SKM-1 treated with dmso at 0.1 percent for 144 hours (cell line): ENCODE data around the gene KCNH2.
A peak's percentile ranks its signal among the peaks of the same experiment; 100 is the strongest.
"Not testable (repeated sequence)": the region's sequence is repeated elsewhere in the genome, so short reads cannot be mapped to it uniquely, and the experiment has no call there.

Source experiments
- DNase-seq: peaks from one replicate; lab custom pipeline; 2025; ENCODE audit not compliant: unreplicated experiment; lab: John Stamatoyannopoulos, UW

Gene KCNH2, protein sequence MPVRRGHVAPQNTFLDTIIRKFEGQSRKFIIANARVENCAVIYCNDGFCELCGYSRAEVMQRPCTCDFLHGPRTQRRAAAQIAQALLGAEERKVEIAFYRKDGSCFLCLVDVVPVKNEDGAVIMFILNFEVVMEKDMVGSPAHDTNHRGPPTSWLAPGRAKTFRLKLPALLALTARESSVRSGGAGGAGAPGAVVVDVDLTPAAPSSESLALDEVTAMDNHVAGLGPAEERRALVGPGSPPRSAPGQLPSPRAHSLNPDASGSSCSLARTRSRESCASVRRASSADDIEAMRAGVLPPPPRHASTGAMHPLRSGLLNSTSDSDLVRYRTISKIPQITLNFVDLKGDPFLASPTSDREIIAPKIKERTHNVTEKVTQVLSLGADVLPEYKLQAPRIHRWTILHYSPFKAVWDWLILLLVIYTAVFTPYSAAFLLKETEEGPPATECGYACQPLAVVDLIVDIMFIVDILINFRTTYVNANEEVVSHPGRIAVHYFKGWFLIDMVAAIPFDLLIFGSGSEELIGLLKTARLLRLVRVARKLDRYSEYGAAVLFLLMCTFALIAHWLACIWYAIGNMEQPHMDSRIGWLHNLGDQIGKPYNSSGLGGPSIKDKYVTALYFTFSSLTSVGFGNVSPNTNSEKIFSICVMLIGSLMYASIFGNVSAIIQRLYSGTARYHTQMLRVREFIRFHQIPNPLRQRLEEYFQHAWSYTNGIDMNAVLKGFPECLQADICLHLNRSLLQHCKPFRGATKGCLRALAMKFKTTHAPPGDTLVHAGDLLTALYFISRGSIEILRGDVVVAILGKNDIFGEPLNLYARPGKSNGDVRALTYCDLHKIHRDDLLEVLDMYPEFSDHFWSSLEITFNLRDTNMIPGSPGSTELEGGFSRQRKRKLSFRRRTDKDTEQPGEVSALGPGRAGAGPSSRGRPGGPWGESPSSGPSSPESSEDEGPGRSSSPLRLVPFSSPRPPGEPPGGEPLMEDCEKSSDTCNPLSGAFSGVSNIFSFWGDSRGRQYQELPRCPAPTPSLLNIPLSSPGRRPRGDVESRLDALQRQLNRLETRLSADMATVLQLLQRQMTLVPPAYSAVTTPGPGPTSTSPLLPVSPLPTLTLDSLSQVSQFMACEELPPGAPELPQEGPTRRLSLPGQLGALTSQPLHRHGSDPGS

DNA sequence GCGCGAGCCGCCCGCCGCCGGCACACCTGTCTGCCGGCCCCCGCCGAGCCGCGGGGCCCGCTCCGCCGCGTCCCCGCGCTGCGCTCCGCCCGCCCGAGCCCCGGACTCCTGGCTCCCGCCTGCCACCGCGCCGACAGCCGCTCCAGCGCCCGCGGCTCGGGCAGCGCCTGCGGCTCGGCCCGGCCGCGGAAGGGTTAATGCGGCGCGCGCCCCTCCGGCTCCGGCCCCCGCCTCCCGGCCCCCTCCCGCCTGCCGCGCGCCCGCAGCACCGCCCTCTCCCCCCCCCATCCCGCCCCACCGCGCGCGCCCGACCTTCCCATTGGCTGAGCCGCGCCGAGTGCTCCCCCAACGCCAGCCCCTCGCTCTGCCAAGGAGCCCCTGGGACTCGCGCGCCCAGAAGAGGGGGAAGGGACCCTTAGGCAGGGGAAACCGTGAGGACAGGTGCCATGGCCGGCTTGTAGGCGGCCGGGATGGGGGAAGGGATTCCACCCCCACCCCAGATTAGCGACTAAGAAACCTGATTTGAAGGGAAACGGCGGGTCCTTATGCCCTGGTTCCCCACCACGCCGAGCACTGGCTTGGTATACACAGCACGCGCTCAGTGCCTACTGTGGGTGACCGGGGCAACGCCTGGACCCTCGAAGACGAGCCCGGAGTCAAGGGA, at the start of gene KCNH2:
KCNH2 (minus strand) TSS at position 196 of the 664 bp plus-strand sequence. CDS start 408 bp downstream, outside the sequence.
- no peak for DNase-seq

DNA sequence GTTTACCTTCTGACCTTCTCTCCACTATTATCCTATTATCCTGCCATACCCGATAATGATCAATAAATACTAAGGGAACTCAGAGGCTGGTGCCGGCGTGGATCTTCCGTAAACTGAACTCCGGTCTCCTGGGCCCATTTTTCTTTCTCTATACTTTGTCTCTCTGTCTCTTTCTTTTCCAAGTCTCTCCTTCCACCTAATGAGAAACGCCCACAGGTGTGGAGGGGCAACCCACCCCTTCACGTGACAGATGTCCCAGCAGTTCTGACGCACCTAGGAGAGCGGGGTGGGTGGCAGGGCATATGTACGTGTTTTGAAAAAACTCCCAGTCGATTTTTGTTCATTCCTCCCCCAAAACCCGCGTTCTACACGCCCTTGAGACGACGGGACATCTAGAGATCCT, 49.6 kb upstream of the KCNH2 start:
- not testable (repeated sequence) for DNase-seq

DNA sequence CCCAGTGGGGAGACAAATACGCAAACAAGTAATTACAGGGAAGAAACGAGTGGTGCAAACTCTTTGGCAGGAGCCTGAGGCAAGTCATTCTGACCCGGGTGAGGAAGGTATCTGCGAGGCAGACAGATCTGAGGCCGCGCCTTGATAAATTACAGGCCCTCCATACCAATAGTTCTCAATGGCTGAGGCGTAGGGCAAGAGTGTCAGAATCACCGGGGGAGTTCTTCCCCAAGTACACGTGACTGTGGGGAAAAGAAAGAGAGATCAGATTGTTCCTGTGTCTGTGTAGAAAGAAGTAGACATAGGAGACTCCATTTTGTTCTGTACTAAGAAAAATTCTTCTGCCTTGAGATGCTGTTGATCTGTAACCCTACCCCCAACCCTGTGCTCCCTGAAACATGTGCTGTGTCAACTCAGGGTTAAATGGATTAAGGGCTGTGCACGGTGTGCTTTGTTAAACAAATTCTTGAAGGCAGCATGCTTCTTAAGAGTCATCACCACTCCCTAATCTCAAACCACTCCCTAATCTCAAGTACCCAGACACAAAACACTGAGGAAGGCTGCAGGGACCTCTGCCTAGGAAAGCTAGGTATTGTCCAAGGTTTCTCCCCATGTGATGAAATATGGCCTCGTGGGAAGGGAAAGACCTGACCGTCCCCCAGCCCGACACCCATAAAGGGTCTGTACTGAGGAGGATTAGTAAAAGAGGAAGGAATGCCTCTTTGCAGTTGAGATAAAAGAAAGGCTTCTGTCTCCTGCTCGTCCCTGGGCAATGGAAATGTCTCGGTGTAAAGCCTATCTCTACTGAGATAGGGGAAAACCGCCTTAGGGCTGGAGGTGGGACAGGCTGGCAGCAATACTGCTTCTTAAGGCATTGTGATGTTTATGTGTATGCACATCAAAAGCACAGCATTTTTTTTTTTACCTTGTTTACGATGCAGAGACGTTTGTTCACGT, 48.9 kb upstream of the KCNH2 start:
- DNase-seq, result not testable (repeated sequence)

DNA sequence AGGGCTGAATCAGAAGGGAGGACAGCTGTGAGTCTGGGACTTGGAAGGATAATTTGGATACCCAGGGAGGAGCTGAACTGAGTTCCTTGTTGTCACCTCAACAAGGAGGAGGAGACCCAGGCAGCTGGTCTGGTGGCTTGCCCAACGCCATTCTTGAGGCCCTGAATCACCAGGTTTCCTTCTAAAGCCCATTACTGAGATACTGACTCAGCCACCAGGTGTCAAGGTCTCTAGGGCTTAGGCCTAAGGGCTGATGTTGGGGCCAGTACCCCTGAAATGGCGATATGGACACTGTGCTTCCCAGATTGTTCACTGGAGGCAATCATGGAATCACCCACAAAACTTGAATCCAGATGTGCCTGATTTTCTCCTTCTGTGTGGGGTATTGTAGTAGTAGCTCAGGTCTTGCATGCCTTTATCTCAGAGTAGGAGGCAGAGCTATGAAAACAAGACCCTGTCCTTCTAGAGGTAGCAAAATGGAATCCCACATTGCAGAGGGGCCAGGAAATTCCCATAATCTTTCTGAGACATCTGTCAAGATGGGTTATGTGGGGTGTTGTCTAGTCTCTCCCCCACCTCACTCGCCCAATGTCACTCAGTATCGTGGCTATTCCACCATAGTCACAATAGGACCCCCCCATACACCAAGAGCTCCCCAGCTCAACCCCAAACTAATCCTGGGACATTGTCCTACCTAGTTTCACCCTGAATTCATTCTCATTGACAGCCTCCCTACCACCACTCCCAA, 48.0 kb upstream of the KCNH2 start:
- no peak for DNase-seq

DNA sequence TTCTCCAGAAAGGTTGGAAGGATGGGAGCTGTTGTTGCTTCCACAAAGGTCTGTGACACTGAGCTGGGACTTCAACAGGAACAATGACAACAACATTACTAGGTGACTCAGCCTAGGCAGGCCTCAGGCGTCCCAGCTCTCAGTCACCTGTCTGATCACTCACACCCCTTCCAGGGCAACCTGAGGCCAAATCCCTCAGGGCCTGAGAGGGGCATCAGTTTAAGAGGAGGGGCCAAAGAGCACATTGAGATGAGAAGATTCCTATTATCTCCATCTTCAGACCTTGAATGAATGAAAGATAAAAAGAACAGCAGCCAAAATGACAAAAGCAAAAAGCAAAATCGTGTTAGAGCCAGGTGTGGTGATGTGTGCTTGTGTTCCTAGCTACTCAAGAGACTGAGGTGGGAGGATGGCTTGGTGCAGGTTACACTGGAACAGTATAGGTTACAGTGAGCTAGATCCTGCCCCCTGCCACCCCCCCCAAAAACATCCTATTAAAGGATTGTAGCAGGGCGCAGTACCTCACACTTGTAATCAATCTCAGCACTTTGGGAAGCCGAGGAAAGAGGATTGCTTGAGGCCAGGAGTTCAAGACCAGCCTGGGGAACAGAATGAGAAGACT, 46.4 kb upstream of the KCNH2 start, which contains the start of gene ATG9B:
ATG9B (minus strand) TSS at position 60 of the 622 bp plus-strand sequence. CDS start 71 bp downstream, outside the sequence.
- DNase-seq, result no peak

DNA sequence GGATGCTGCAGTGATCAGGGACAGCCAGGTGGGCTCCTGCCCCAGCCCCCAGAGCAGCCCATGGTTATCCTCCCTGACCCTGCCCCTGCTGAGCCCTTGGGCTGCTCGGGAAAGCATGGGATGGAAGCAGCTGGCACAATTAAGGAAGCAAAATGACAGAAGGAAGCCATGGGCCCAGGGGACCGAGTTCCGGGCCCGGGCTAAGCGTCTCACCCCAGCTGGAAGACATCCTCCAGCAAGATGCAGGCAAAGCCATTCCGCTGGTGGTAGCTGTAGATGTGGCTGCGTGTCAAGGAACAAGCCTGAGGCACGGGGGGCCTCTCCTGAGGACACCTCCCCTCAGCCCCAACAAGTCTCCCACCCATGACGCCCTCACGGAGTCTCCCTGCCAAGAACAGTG, 45.1 kb upstream of the KCNH2 start:
- no peak for DNase-seq

DNA sequence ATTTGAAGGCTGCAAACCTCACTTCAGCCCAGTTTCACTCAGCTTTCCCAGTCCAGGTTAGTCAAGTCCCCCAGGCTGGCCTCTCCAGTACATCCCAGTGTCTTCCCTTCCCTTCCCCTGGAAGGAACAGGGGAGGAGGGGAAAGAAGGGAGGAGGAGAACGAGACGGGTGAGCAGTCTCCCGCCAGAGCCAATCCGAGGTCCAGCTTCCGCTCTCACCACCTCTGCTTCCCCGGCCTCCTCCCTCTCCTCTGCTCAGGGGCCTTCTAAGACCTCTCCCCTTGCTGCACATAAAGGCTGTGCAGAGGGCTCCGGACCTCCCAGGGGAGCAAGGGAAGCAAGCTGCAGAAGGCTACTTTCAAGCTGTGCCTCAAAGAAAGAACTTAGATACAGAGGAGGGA, 42.1 kb upstream of the KCNH2 start:
- no peak for DNase-seq

DNA sequence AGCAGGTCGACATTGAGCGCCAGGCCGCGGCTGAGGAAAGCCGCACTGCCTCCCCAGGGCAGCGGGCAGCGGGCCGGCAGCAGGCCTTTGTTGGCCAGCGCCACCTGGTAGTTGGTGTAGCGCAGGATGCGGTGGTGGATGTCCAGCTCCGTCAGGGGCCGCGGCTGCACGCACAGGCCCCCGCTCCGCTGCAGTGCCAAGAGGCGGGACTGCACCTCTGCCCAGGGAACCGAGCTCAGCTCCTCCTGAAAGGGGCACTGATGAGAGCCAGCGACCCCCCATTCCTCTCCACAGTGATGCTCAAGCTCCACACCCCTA, 41.0 kb upstream of the KCNH2 start:
- no peak for DNase-seq

DNA sequence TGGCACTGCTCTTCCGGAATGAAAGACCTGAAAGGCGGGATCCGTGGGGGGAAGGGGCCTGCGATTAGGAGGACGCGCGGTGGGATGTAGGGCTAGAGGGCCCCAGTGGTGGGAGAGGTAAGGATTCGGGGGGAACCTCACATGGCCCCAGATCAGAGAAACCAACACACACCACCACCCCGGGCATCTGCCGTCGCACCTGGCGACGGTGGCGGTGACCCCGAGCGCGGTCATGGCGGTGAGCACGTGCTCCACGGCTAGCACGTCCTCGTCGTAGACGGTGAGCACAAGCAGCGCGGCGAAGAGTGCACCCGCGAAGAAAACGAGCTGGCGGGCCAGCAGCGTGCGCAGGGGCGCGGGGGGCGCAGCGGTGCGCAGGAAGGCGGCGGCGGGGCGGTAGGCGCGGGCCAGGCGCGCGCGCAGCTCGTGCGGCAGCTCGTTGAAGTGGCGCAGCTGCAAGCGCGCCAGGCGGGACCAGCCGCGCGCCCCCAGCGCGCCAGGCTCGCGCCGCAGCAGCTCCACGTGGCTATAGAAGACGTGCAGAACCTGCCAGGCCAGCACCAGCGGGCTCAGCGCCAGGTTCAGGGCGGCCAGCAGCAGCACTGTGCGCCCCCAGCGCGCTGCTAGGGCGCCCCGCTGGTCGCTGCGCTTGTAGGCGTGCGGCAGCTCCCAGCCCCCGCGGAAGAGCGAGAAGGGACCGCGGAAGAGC, 40.5 kb upstream of the KCNH2 start:
- DNase-seq, result no peak

DNA sequence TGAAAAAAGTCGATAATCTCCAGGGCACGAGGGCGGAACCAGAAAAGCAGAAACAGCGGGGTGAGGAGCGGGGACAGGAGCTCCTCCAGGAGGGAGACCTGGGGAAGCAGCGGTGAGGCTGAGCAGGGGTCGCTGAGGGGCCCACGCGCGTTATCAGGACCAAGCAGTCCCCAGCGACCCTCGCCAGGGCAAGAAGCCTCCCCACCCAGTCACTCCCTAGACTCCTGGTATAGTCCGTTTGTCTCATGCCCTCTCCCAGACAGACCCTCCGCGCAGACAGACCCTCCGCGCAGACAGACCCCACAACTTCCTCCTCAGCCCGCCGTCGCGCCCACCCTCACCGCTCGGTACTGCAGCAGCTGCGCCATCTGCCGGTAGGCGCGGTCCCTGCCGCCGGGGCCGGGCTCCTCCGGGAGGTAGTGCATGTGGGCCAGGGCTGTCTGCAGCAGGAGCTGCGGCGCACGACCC, 39.9 kb upstream of the KCNH2 start:
- peak; percentile 20 for DNase-seq

DNA sequence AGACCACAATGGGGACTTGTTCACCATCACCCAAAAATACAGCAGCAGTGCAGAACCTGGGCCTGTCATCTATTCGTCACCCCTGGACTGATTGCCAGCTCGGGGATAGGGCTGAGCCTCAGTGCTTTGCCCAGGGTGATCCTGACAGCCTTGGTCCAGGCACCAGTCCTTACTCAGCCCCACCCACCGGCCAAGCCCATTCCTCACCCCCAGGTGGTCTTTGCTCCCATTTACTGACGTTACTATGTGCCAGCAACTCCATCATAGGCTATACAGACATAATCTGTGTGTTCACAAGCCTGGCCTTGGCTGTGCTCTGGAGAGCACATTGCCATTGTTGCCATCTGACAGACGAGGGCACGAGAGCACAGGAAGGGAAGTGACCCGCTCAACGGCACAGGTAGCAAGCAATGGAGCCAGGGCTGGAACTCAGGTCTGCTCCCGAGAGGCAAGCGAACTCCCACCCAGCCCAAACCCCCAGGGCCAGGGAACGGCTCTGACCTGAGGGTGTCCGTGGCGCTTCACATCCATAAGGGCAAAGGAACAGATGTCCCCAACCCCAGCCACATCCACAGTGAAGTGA, 39.3 kb upstream of the KCNH2 start:
- DNase-seq, result no peak

DNA sequence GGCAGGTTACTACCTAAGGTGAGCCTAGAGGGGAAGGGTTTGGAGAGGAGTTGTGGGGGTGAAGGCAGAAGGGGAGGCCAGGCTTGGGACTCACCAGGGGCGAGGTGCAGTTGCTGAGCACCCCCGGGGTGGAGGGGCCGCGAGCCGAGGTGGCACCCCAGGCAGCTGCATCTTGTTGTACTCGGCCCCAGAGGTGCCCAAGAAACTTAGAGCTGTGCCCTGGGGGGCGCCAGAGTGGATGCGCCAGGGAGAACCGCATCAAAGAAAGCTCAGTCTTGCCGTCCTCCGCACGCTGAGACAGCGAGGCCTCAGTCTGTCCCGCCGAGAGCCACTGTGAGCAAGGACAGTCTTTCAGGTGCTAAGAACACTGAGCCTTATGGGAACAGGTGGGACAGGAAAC, 38.8 kb upstream of the KCNH2 start:
- no peak for DNase-seq

DNA sequence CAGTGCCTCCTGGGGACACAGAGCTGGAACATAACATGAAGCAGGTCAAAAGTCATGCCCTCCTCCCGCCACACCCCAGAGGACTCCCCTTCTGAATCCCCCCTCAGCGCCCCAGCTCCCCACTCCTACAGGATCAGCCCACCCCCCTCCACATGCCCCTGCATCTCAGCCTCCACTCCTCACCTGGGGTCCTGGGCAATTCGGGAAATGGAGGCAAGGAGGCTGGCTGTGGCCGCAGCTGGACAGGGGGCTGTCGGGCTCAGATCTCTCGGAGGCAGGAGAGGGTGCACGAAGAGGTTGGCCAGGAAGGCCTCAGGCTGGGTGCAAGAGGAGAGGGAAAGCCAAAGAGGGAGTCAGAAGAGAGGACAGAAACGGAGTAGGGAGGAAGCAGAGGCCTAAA, 38.4 kb upstream of the KCNH2 start:
- no peak for DNase-seq

DNA sequence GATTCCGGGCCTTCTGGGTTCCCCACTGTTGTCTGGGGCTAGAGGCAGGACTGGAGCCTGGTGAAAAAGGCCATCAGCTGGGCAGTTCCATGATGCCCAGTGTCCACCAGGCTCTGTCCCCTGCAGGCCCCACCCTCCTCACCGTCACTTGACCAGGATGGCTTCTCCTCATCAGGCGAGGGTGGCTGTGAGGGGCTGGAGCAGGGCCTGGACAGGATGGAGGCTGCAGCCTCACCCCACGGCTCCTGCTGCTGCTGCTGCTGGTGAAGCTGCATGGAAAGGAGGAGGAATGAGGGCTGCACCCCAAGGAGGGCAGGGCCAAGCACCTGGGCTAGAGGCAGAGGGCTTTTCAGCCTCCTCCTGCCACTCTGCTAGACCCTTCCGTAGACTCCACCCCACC, 37.8 kb upstream of the KCNH2 start:
- DNase-seq, result no peak

DNA sequence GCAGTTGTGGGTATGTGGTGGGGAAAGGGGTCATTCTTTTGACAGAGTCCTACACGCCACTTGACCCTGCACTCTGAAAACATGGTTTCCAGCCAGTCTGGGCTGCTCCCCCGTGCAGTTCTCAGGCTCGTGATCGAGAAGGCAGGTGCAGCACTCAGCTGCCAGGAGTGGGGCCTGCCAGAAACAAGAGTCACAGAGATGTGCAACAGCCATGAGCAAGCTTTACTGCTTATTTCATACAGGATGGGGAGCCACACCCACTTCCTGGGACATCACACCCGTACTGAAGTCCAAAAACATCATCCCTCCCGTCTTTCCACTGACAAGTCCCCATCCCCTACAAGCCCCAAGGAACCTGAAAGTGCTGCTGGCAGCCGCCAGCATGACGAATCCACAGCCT, 36.8 kb upstream of the KCNH2 start:
- DNase-seq, result no peak

DNA sequence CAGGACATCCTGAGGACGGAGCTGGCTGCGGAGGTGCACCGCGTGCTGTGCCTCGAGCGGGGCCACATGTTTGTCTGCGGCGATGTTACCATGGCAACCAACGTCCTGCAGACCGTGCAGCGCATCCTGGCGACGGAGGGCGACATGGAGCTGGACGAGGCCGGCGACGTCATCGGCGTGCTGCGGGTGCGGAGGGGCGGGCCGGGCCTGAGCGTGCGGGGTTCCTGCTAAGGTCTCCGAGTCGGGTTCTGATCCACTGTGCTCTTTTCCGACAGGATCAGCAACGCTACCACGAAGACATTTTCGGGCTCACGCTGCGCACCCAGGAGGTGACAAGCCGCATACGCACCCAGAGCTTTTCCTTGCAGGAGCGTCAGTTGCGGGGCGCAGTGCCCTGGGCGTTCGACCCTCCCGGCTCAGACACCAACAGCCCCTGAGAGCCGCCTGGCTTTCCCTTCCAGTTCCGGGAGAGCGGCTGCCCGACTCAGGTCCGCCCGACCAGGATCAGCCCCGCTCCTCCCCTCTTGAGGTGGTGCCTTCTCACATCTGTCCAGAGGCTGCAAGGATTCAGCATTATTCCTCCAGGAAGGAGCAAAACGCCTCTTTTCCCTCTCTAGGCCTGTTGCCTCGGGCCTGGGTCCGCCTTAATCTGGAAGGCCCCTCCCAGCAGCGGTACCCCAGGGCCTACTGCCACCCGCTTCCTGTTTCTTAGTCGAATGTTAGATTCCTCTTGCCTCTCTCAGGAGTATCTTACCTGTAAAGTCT, 35.8 kb upstream of the KCNH2 start:
- no peak for DNase-seq

DNA sequence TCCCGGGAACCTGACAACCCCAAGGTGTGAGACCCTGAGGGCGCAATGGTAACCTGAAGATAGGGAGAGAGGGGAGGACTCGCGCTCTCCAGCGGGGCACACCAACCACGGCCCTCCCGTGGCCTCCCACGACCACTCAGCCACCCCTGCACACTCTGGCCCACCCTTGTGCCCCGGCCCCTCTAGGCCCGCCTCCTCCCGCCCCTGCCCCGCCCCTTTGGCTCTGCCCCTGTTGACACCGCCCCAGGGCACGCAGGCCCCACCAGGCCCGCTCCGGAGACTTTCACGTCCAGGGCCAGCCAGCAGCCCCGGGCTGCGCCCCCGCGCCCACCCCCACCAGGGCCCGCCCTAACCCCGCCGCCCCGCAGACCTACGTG, 35.2 kb upstream of the KCNH2 start:
- no peak for DNase-seq
